HG03571 (cell line): ENCODE data around the gene PUSL1.
A peak's percentile ranks its signal among the peaks of the same experiment; 100 is the strongest.

Experiments
- ATAC-seq: cut with Tn5 transposase; IDR thresholded peaks from one replicate; pipeline ENCODE4 v1.9.1; 2021; ENCODE audit not compliant: unreplicated experiment

Gene PUSL1

GRCh38 chr1:1335792-1336248 is 27.4 kb downstream of the PUSL1 start:
- no peak for ATAC-seq

GRCh38 chr1:1336446-1336845 is 28.0 kb downstream of the PUSL1 start:
- no peak for ATAC-seq

- ATAC-seq = no peak
Measured at GRCh38 chr1:1336931-1337792, 28.8 kb downstream of the PUSL1 start.

- ATAC-seq = no peak
Measured at GRCh38 chr1:1337793-1338147, 29.4 kb downstream of the PUSL1 start.

GRCh38 chr1:1338278-1338677 is 29.9 kb downstream of the PUSL1 start:
- ATAC-seq = no peak

- ATAC-seq = no peak
Measured at GRCh38 chr1:1340185-1340584, 31.8 kb downstream of the PUSL1 start.

- no peak for ATAC-seq
Measured at GRCh38 chr1:1340791-1341548, 32.6 kb downstream of the PUSL1 start.

- no peak for ATAC-seq
Measured at GRCh38 chr1:1341549-1342021, 33.2 kb downstream of the PUSL1 start.

GRCh38 chr1:1342061-1342562 is 33.7 kb downstream of the PUSL1 start:
- ATAC-seq = no peak

GRCh38 chr1:1342584-1343115 is 34.3 kb downstream of the PUSL1 start:
- ATAC-seq = no peak

- no peak for ATAC-seq
Measured at GRCh38 chr1:1343811-1344421, 35.5 kb downstream of the PUSL1 start.

- ATAC-seq = no peak
Measured at GRCh38 chr1:1344655-1345361, 36.4 kb downstream of the PUSL1 start.

GRCh38 chr1:1345384-1345783 is 37.0 kb downstream of the PUSL1 start:
- no peak for ATAC-seq

- ATAC-seq = no peak
Measured at GRCh38 chr1:1345860-1346500, 37.6 kb downstream of the PUSL1 start.

GRCh38 chr1:1346501-1346890 is 38.1 kb downstream of the PUSL1 start:
- no peak for ATAC-seq

- no peak for ATAC-seq
Measured at GRCh38 chr1:1347026-1347595, 38.7 kb downstream of the PUSL1 start.

GRCh38 chr1:1347663-1348419 is 39.4 kb downstream of the PUSL1 start:
- ATAC-seq = no peak

- peak; percentile 36 for ATAC-seq
Measured at GRCh38 chr1:1348420-1349255, 40.2 kb downstream of the PUSL1 start.
